MG63 (cell line): ENCODE data around the gene PTGS1. TPM values are rescaled to one million over a fixed set of nuclear protein-coding genes. Genes with fewer than 3 reads are reported as not detected.

Source experiments
- DNase-seq: peaks from one replicate; pipeline ENCODE4 v3.0.0-alpha.2; 2020
- H3K27me3 ChIP-seq: fragments of 250-450 bp; sonication (Bioruptor Pico); 2 replicates; pipeline ENCODE4 v1.5.1; 2020; ENCODE audit warnings: mild to moderate bottlenecking, moderate library complexity
- H3K36me3 ChIP-seq: fragments of 250-450 bp; sonication (Bioruptor Pico); 2 replicates; pipeline ENCODE4 v1.5.1; 2020; ENCODE audit warnings: mild to moderate bottlenecking, moderate library complexity
- H3K4me3 ChIP-seq: fragments of 250-450 bp; sonication (Bioruptor Pico); 2 replicates; pipeline ENCODE4 v1.5.1; 2020; ENCODE audit warnings: mild to moderate bottlenecking, moderate library complexity
- H3K9me3 ChIP-seq: fragments of 250-450 bp; sonication (Bioruptor Pico); 2 replicates; pipeline ENCODE4 v1.5.1; 2020; ENCODE audit warnings: mild to moderate bottlenecking, moderate library complexity
- total RNA-seq: library from RNA; depleted of rRNA; stranded (reverse); fragments of >200 nt; shearing (Covaris generic); gene quantifications from 2 replicates; pipeline ENCODE4 v1.2.3, GENCODE V29; 2014; ENCODE audit warnings: low replicate concordance

The PTGS1 gene
- total RNA-seq, 1 experiment from 2014 or later = not detected

DNA sequence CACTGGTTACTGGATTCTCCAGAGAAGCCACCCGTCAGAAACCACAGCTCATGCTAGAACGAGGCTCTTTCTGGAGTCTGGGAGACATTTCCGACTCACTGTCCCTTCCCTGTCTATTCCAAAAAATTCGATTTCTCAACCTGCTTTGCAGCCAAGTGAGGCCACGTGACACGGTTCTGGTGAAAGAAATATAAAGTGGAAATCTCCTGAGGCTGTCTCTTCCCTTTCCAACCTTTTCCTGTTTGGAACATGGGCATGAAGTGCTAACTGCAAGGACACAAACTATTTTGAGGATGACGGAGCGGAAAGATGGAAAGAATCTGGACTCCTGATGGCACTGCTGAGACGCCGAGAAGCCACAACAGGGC is 6.1 kb upstream of the PTGS1 start:
- Histone ChIP-seq H3K27me3 (no peaks in the 10 kb centered on the region), H3K9me3 (no peaks in the 10 kb centered on the region), H3K4me3 (no peak overlapping the region), H3K36me3 (no peaks in the 10 kb centered on the region)
- DNase-seq = no peak

DNA sequence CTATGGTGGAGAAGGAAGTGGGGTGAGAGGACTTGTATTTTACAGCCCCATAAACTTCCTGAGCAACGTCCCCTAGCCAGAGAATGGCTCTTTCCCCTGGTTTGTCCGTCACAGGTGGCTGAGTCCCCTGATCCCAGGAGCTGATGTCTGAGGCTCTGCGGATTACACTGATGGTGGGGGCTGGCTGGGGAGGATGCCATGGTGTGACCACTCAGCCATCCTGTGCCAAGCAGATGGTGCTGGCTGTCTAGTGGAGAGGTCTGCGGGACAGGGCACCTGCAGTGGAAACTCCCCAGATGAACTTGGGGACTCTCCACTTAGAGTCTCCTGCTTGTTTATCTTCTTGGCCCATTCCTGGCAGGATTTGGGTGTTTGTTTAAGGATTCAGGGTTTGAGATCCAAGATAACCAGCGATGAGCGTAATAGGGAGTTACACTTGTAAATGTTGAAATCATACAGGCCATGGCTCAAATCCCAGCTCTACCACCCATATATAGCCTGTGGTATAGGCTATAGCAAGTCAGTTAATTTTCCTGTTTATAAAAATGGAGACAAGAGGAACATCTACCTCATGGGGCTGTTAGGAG is 4.7 kb upstream of the PTGS1 start:
- DNase-seq = no peak
- no peaks in the 10 kb centered on the region for H3K36me3 ChIP-seq
- no peak overlapping the region for H3K4me3 ChIP-seq
- H3K27me3 ChIP-seq = no peaks in the 10 kb centered on the region
- H3K9me3 ChIP-seq = no peaks in the 10 kb centered on the region

DNA sequence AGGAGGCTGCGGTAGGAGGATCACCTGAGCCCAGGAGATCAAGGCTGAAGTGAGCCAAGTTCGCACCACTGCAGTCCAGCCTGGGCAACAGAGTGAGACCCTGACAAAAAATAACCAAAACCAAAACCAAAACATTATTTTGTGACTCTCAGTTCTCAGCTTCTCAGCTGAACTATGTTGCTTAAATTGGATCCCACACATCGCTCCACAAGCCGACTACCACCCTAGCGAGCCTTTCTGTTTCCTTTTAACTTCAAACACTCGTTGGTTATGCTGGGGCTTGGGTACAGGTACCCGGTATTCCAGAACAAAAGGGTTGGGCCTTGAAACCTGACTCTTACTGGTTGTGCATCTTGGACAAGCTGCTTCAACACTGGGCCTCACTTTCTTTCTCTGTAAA is 3.8 kb upstream of the PTGS1 start:
- H3K36me3 ChIP-seq = no peaks in the 10 kb centered on the region
- no peaks in the 10 kb centered on the region for H3K9me3 ChIP-seq
- H3K4me3 ChIP-seq = no peak overlapping the region
- H3K27me3 ChIP-seq = no peaks in the 10 kb centered on the region
- no peak for DNase-seq

DNA sequence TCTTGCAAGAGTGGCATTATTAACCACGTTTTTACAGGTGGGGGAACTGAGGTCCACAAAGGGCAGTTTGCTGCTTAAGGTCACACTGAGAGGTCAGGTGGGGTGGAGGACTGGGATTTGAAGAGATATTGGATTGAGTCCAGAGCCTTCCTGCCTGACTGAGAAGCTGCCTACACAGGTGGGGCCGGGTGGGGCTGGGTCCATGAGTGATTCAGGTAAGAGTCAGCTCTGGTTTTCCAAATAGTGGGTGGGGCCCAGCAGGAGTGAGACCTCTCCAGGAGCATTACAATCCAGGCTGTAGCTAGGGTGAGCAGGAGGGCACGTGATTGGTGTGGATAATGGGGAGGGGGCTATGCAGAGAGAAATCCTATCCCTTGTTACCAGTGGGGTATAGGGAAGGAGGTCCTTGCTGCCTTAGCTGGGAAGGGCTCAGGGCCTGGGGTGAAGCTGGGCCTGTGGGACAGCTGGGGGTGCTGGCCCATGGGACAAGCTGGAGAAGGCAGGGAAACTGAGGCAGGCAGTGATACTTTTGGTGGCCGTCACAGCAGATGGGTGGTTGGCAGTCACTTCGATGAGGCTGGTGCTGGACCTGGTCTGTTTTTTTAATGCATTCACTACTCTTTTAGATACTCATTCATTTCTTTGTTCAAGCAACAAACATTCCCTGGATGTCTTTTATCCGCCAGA is 2.9 kb upstream of the PTGS1 start:
- no peak overlapping the region for H3K4me3 ChIP-seq
- no peak for DNase-seq
- no peaks in the 10 kb centered on the region for H3K27me3 ChIP-seq
- H3K36me3 ChIP-seq = no peaks in the 10 kb centered on the region
- H3K9me3 ChIP-seq = no peaks in the 10 kb centered on the region

DNA sequence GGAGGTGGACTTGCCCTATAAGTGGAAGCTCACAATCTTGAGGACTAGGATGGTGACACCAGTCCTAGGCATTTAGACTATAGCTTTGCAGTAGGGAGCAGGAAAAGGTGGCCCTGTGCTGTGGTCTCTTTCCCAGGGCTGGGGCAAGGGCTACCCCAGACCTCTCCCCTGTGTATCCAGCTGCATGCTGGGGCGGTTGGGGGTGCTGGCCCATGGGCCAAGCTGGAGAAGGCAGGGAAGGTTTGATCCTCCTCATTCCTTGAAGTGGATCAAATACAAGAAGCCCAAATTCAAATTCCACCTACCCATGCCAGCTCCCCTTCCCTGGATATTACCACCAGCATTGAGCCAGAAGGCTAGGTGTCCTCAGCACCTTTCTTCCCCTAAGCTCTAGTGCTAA is 2.2 kb upstream of the PTGS1 start:
- no peaks in the 10 kb centered on the region for H3K27me3 ChIP-seq
- H3K9me3 ChIP-seq = no peaks in the 10 kb centered on the region
- H3K4me3 ChIP-seq = no peak overlapping the region
- H3K36me3 ChIP-seq = no peaks in the 10 kb centered on the region
- DNase-seq = no peak

DNA sequence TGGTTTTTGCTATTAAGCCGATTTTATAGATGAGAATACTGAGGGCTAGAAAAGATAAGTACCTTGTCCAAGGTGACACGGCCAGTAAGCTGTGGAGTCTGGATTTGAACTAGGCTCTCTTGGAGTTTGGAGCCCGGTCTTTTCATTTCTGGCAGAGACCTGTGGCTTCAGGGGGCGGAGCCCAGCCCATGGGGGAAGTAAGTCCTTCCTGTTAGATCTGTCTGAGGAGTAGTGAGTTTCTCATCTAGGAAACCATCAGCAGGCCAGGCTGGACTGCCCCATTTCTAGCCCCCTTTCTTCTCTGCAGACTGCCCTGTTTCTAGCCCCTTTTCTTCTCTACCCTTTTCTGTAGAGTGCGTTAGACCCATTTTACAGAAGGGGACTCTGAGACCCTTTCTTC is 521 bp upstream of the PTGS1 start:
- Histone ChIP-seq H3K36me3 (no peaks in the 10 kb centered on the region), H3K9me3 (no peaks in the 10 kb centered on the region), H3K27me3 (no peaks in the 10 kb centered on the region), H3K4me3 (no peak overlapping the region)
- DNase-seq = no peak

DNA sequence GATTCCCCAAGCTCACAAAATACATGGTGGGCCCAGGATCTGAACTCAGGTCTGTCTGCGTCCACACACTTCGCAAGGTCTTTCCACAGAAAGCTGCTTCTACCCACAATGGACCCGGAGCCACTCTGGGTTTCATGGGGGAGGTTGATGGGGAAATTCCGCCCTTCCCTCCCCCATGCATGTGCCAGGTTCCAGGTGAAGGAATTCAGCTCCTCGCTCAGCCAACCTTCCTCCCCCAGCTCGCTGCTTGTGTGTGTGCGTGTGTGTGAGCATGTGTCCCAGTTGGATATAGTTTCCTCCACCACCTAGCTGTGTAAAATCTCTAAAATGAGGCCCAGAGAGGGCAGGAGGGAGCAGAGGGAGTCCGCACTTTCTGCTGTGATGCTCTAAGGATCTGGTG is 1.0 kb downstream of the PTGS1 start:
- H3K27me3 ChIP-seq = no peaks in the 10 kb centered on the region
- no peak for DNase-seq
- H3K4me3 ChIP-seq = no peak overlapping the region
- no peaks in the 10 kb centered on the region for H3K9me3 ChIP-seq
- no peaks in the 10 kb centered on the region for H3K36me3 ChIP-seq

DNA sequence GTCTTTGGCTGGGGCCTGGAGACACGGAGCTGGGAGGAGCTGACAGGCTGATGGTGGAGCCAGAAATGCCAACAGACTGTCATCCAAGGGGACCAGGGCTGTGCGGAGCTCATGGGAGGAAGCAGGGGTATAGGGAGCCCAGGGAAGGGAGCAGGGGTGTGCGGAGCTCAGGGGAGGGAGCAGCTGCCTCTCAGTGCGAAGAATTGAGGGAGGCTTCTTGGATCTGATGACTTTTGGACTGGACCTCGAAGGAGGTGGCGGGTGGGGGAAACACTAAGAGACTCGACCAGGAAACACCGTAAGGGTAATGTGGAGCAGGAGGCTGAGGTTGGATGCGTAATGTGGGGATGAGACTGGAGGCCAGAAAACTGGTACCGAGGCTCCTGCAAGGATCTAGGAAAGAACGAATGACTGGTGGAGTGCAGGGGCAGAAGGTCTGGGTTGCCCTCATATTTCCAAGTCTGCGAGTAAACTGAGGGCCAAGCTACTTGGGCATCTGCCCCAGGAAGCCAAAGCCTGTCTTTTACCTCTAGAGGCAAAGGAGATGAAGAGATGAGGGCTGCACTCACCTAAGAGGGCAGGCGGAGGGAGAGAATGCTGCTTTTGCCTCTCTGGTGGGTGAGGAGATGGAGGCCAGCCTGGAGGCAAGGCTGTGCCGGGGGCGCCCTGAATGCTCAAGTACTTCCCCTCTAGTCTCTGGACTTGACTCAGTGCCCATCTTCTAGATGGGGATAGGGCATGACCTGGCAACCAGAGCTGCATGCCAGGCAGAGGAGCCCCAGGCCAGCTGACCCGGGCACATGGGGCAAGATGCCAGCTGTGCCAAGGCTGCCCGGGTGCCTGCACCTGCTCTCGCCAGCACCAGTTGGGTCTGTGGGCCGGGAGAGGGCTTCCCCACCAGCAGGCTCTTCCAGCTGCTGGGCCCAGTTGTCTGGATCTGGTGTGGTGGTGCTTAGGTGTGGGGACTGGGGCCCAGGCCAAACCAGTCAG is 2.3 kb downstream of the PTGS1 start:
- no peaks in the 10 kb centered on the region for H3K27me3 ChIP-seq
- DNase-seq = no peak
- no peak overlapping the region for H3K4me3 ChIP-seq
- no peaks in the 10 kb centered on the region for H3K36me3 ChIP-seq
- no peaks in the 10 kb centered on the region for H3K9me3 ChIP-seq

DNA sequence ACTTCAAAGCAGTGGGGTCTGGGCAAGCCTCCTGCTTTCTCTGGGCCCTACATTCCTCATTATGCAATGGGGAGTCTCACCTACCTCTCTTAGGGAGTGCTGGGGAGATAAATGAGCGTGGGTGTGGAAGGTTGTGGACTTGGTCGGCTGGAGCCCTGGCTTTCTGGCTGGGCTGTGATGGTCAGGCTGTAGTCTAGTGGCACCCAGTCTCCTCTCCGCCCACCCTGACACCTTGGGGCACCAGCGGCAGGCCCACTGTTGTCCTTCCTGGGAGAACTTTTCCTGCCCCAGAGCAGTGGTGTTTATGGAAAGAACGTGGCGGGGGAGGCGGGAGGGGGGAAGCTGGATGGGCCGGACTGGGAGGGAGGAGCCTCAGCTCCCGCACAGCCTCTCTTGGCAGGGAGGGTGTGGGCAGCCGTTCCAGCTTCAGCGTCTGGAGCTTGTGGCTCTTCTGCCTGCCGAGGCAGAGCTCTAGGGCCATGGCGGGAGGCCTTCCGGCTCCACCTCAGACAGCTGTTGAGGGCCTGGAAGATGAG is 4.1 kb downstream of the PTGS1 start:
- peak; percentile 33 for DNase-seq
- Histone ChIP-seq H3K36me3 (no peaks in the 10 kb centered on the region), H3K4me3 (no peak overlapping the region), H3K9me3 (peaks cover 8% of the 10 kb centered on the region), H3K27me3 (no peaks in the 10 kb centered on the region)

DNA sequence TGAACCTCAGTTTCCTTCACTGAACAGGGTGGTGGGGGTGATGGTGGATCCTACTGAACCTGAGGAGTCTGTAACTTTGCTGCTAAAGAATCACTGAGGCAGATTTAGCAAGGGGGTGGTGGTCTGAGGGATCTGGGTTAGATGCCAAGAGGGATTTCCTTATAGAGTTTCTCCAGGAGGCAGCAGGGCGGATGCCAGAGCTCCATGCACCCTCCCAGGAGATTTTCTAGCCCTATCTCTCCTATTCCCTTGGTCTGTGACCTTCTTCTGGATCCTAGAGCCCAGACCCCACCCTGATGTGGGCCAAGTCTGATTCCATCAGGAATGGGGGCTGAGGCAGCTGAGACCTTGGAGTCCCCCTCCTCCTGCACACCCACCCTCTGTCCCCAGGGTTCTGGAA is 6.0 kb downstream of the PTGS1 start:
- no peak overlapping the region for H3K4me3 ChIP-seq
- no peak for DNase-seq
- H3K9me3 ChIP-seq = peaks cover 9% of the 10 kb centered on the region
- no peaks in the 10 kb centered on the region for H3K27me3 ChIP-seq
- no peaks in the 10 kb centered on the region for H3K36me3 ChIP-seq

DNA sequence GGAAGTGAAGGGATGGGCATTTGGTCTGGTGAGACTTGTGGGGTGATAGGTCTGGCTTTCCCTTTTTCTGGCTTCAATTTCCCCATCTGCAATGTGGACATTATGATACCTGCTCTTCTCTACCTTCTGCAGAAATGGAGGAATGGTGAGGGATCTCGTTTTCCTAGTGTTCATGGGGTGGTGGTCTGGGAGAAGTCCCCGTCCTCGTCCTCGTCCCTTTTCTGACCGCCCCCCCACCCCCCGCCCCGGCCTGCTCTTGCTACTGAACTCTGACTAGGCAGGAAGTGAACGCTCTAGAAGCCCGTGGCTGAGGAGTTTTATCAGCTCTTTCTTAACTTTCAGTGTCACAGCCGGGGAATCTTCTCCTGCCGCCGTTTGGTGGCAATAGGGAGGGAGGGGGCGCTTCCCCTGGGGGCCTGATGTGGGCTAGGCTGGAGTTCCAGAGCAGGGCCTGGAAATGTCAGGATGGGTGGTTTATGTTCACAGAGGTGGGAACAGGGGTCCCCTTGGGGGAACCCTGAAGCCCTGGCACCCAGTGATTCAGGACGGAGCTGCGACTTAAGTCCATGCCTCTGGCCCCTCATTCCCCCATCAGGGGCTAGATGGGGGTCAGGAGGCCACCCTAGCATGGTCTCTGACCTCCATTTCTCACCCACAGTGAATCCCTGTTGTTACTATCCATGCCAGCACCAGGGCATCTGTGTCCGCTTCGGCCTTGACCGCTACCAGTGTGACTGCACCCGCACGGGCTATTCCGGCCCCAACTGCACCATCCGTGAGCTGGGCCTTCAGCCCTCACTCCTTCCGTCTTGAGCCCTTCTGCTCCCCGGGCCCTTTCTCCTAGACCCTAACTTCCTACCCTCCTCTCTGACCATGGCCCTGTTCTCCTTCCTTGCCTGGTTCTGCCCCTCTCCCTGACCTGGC is 6.7 kb downstream of the PTGS1 start:
- Histone ChIP-seq H3K27me3 (no peaks in the 10 kb centered on the region), H3K36me3 (no peaks in the 10 kb centered on the region), H3K9me3 (peaks cover 9% of the 10 kb centered on the region), H3K4me3 (no peak overlapping the region)
- no peak for DNase-seq

DNA sequence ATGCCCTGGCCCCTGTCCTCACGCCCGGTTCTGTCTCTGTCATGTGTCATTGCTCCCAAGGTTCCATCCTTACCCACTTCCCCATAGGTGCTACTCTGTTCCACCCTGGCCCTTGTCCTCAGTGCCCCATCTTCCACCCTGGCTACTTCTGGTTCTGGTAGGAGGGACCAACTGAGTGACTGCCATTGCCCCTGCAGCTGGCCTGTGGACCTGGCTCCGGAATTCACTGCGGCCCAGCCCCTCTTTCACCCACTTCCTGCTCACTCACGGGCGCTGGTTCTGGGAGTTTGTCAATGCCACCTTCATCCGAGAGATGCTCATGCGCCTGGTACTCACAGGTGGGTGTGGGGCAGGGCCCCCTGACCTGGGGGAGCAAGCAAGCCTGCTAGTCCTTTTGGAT is 7.4 kb downstream of the PTGS1 start:
- Histone ChIP-seq H3K27me3 (no peaks in the 10 kb centered on the region), H3K9me3 (peaks cover 9% of the 10 kb centered on the region), H3K4me3 (no peak overlapping the region)

DNA sequence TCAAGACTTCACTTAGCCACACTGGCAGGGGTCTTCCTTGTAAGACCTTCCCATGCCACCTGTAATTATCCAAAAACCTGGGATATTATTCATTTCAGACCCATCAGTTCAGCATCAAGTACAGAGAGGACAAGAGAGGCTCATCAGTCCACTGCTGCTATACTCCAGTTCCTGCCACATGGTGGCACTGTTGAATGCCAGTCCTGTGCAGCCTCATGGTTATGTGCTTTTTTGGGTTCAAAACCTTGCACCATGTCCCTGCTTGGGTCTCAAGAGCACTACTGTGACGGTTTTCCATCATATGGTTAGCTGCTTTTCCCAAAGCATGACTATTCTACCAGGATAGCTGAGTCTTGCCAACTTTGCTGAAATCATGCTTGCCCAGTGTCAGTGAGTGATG is 8.5 kb downstream of the PTGS1 start:
- peaks cover 9% of the 10 kb centered on the region for H3K9me3 ChIP-seq
- no peaks in the 10 kb centered on the region for H3K27me3 ChIP-seq
- no peak overlapping the region for H3K4me3 ChIP-seq
- H3K36me3 ChIP-seq = no peaks in the 10 kb centered on the region
- DNase-seq = no peak

More for the DNA sequence above, 7.4 kb downstream of the PTGS1 start:
- H3K36me3 ChIP-seq = no peaks in the 10 kb centered on the region
- DNase-seq = no peak

DNA sequence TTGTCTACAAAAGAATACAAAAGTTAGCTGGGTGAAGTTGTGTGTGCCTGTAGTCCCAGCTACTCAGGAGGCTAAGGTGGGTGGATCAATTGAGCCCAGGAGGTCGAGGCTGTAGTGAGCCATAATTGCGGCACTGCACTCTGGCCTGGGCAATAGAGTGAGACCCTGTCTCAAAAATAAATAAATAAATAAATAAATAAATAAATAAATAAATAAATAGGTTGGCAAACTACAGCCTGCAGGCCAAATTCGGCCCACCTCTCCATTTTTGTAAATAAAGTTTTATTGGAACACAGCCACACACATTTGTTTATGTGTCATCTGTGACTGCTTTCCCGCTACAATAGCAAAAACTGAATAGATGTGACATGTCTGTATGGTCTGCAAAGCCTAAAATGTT is 9.5 kb downstream of the PTGS1 start:
- Histone ChIP-seq H3K27me3 (no peaks in the 10 kb centered on the region), H3K4me3 (no peak overlapping the region), H3K36me3 (no peaks in the 10 kb centered on the region), H3K9me3 (peaks cover 9% of the 10 kb centered on the region)
- DNase-seq = no peak

DNA sequence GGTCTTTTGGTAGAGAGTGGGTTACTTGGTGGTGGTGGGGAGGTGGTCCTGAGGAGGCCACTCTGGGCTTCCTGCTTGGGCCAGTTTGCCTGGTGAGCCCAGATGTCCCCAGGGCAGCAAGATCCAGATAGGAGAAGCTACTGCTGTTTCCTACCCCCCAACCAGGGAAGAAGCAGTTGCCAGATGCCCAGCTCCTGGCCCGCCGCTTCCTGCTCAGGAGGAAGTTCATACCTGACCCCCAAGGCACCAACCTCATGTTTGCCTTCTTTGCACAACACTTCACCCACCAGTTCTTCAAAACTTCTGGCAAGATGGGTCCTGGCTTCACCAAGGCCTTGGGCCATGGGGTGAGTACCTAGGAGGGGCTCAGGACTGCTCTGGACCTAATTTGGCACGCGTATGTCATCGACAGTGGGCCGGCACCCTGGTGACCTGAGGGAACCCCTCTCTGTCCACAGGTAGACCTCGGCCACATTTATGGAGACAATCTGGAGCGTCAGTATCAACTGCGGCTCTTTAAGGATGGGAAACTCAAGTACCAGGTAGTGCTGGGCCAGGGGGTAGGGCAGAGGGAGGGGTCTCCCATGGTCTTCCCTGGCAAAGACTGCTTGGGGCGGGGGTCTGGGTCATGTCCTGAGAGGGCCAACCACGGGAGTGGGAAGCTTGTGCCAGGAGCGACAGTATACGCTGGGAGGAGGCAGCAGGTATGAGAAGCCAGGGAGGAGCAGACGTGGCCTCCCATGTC is 10.6 kb downstream of the PTGS1 start:
- no peaks in the 10 kb centered on the region for H3K27me3 ChIP-seq
- peaks cover 9% of the 10 kb centered on the region for H3K9me3 ChIP-seq
- no peak overlapping the region for H3K4me3 ChIP-seq
- DNase-seq = no peak
- H3K36me3 ChIP-seq = no peaks in the 10 kb centered on the region
